Globus pallidus (tissue), 1 donor: Measurements from ENCODE around the gene PSG3.
"Not testable (repeated sequence)": the region's sequence is repeated elsewhere in the genome, so short reads cannot be mapped to it uniquely, and the experiment has no call there.

Experiments
- DNase-seq: peaks from one replicate; pipeline ENCODE4 v3.0.0-alpha.2; 2015; ENCODE audit warnings: low spot score

Gene PSG3

GRCh38 chr19:42740381-42740780, at the start of gene PSG3:
Gene PSG3 (minus strand): TSS chr19:42740481. CDS start chr19:42740384, 97 bp downstream.
- not testable (repeated sequence) for DNase-seq

GRCh38 chr19:42788766-42789165, 48.5 kb upstream of the PSG3 start:
- not testable (repeated sequence) for DNase-seq

GRCh38 chr19:42787766-42788165, 47.5 kb upstream of the PSG3 start:
- DNase-seq = not testable (repeated sequence)

GRCh38 chr19:42776750-42777612, 36.7 kb upstream of the PSG3 start:
- peak; percentile 62 for DNase-seq

GRCh38 chr19:42774510-42775158, 34.4 kb upstream of the PSG3 start:
- DNase-seq = not testable (repeated sequence)

- not testable (repeated sequence) for DNase-seq
These were observed 27.0 kb upstream of the PSG3 start for GRCh38 chr19:42767319-42767718.

- DNase-seq = not testable (repeated sequence)
These were observed 26.6 kb upstream of the PSG3 start for GRCh38 chr19:42766871-42767270.

- no peak for DNase-seq
These were observed 24.6 kb upstream of the PSG3 start for GRCh38 chr19:42764836-42765235.

GRCh38 chr19:42762789-42763188, 22.5 kb upstream of the PSG3 start:
- DNase-seq = no peak

- DNase-seq = not testable (repeated sequence)
These were observed 21.6 kb upstream of the PSG3 start for GRCh38 chr19:42761924-42762295.

- DNase-seq = not testable (repeated sequence)
These were observed 21.0 kb upstream of the PSG3 start for GRCh38 chr19:42760954-42761923.

- DNase-seq = not testable (repeated sequence)
These were observed 18.4 kb upstream of the PSG3 start for GRCh38 chr19:42758667-42759066.

GRCh38 chr19:42752246-42752645, 12.0 kb upstream of the PSG3 start:
- DNase-seq = not testable (repeated sequence)

- DNase-seq = not testable (repeated sequence)
These were observed 1.7 kb upstream of the PSG3 start for GRCh38 chr19:42741726-42742607.

- DNase-seq = not testable (repeated sequence)
These were observed 2.7 kb downstream of the PSG3 start for GRCh38 chr19:42737581-42738011.

GRCh38 chr19:42728341-42728740, 11.9 kb downstream of the PSG3 start:
- not testable (repeated sequence) for DNase-seq

GRCh38 chr19:42714000-42714399, 26.3 kb downstream of the PSG3 start:
- DNase-seq = not testable (repeated sequence)

- not testable (repeated sequence) for DNase-seq
These were observed 27.5 kb downstream of the PSG3 start for GRCh38 chr19:42712753-42713152.

GRCh38 chr19:42710986-42711385, 29.3 kb downstream of the PSG3 start:
- DNase-seq = not testable (repeated sequence)

GRCh38 chr19:42697884-42698283, 42.4 kb downstream of the PSG3 start:
- no peak for DNase-seq
